Measurements from ENCODE around the gene FZD7. TPM values are rescaled to one million over a fixed set of nuclear protein-coding genes. Genes with fewer than 3 reads are reported as not detected.

Gene FZD7
- total RNA-seq, 1 experiment from 2014 or later: 302 TPM

GRCh38 chr2:202050652-202051051 is 17.0 kb downstream of the FZD7 start:
- no peak overlapping the region for H2BK15ac ChIP-seq (ENCODE audit: low read depth, low read length)
- Mint-ChIP-seq H3K27me3 (ENCODE audit: low read depth) (peaks cover 2% of the 10 kb centered on the region), H3K9me3 (no peaks in the 10 kb centered on the region), H3K36me3 (ENCODE audit: insufficient read depth in 1 of 3, low read depth in 3 of 3) (no peaks in the 10 kb centered on the region; a peak in 1 of 7 replicates), H3K27ac (no peak overlapping the region), H3K4me1 (peaks cover 33 to 45% of the 10 kb centered on the region in 2 experiments), H3K4me3 (no peak overlapping the region)
- H4K5ac ChIP-seq (ENCODE audit: insufficient read length, low read depth, low read length): no peak overlapping the region
- no peak for DNase-seq
- H3K18ac ChIP-seq (ENCODE audit: insufficient read length, low read depth, low read length): no peak overlapping the region
- no peak overlapping the region for H3K4ac ChIP-seq (ENCODE audit: low read depth, low read length)
- H3K79me2 ChIP-seq (ENCODE audit: insufficient read depth, low read length): no peaks in the 10 kb centered on the region
- H2BK120ac ChIP-seq (ENCODE audit: low read depth, low read length, poor library complexity, severe bottlenecking): no peak overlapping the region
- H2AK5ac ChIP-seq (ENCODE audit: insufficient read length, low read length): no peak overlapping the region
- no peak overlapping the region for H2AFZ ChIP-seq (ENCODE audit: low read length)
- H4K91ac ChIP-seq (ENCODE audit: insufficient read length, low read depth, low read length): no peak overlapping the region
- no peak overlapping the region for H2BK20ac ChIP-seq (ENCODE audit: low read depth, low read length, poor library complexity, severe bottlenecking)
- no peak overlapping the region for H2BK5ac ChIP-seq (ENCODE audit: insufficient read length, low read length)
- H3K27ac ChIP-seq (ENCODE audit: insufficient read length, low read depth, low read length): no peak overlapping the region
- H3K4me1 ChIP-seq (ENCODE audit: insufficient read depth, low read length): no peaks in the 10 kb centered on the region; the same call in 1 of the 2 replicates
- H3K56ac ChIP-seq (ENCODE audit: insufficient read length, low read depth, low read length): no peak overlapping the region
- H3K23me2 ChIP-seq (ENCODE audit: insufficient read length, low read depth, low read length, poor library complexity, severe bottlenecking): no peaks in the 10 kb centered on the region
- H4K8ac ChIP-seq (replicated peaks; ENCODE audit: insufficient read length, low read depth, low read length): no peak overlapping the region
- no peak overlapping the region for H3K9ac ChIP-seq (ENCODE audit: extremely low read depth, insufficient read length, low read length)
- H3K79me1 ChIP-seq (ENCODE audit: insufficient read depth, low read depth, low read length, poor library complexity, severe bottlenecking): no peaks in the 10 kb centered on the region
- H3K9me3 ChIP-seq (ENCODE audit: control insufficient read depth, low read depth, low read length): no peaks in the 10 kb centered on the region
- no peaks in the 10 kb centered on the region for H3K27me3 ChIP-seq (ENCODE audit: insufficient read depth, low read length)
- no peak overlapping the region for H3K14ac ChIP-seq (ENCODE audit: insufficient read depth, low read length)
- TF ChIP-seq CTCF (conservative IDR thresholded peaks at IDR 0.05): no peak
- H3K23ac ChIP-seq (ENCODE audit: insufficient read length, low read depth, low read length): no peak overlapping the region
- H3T11ph ChIP-seq (ENCODE audit: low read length): no peak overlapping the region
- no peaks in the 10 kb centered on the region for H4K20me1 ChIP-seq (ENCODE audit: control insufficient read depth, insufficient read depth, insufficient read length)
- H2BK12ac ChIP-seq (ENCODE audit: insufficient read length, low read depth, low read length): no peak overlapping the region
- no peak overlapping the region for H3K4me2 ChIP-seq (ENCODE audit: insufficient read depth, insufficient read length, low read length)

Data from H9 (cell line).